Fibroblast of villous mesenchyme (primary cell): Measurements from ENCODE around the gene LRRC10B. TPM values are rescaled to one million over a fixed set of nuclear protein-coding genes. Genes with fewer than 3 reads are reported as not detected.
A peak's percentile ranks its signal among the peaks of the same experiment; 100 is the strongest.

Experiments
- DNase-seq: peaks from one replicate; pipeline ENCODE4 v3.0.0-alpha.2; 2010; ENCODE audit warnings: low read depth
- H3K4me3 ChIP-seq: 2 replicates; pipeline ENCODE4 v1.5.1; 2011; ENCODE audit warnings: low read depth, mild to moderate bottlenecking, low read length
- CTCF ChIP-seq: IDR thresholded peaks from 2 replicates; pipeline ENCODE4 v1.5.1; 2012; ENCODE audit warnings: low read depth, mild to moderate bottlenecking, low read length; ENCODE audit not compliant: insufficient read depth
- total RNA-seq: library from RNA; depleted of rRNA; stranded (reverse); fragments of >200 nt; gene quantifications from 2 replicates; pipeline ENCODE4 v1.2.3, GENCODE V29; 2012

LRRC10B gene
- total RNA-seq, 1 donor = not detected

- no peak overlapping the region for H3K4me3 ChIP-seq
- DNase-seq = no peak
- TF ChIP-seq CTCF = no peak
Observed at GRCh38 chr11:61486011-61486620, 22.4 kb upstream of the LRRC10B start.

- no peak for TF ChIP-seq CTCF
- H3K4me3 ChIP-seq = no peak overlapping the region
- DNase-seq = no peak
Observed at GRCh38 chr11:61486779-61487178, 21.8 kb upstream of the LRRC10B start.

GRCh38 chr11:61487342-61488025 lies 21.1 kb upstream of the LRRC10B start:
- H3K4me3 ChIP-seq = no peak overlapping the region
- DNase-seq = no peak
- no peak for TF ChIP-seq CTCF

GRCh38 chr11:61488651-61489291 lies 19.8 kb upstream of the LRRC10B start:
- peak; percentile 28 for DNase-seq
- no peak for TF ChIP-seq CTCF
- H3K4me3 ChIP-seq = no peak overlapping the region

GRCh38 chr11:61489833-61490721 lies 18.5 kb upstream of the LRRC10B start:
- DNase-seq = no peak
- H3K4me3 ChIP-seq = no peak overlapping the region
- no peak for TF ChIP-seq CTCF

- TF ChIP-seq CTCF = no peak
- DNase-seq = no peak
- no peak overlapping the region for H3K4me3 ChIP-seq
Observed at GRCh38 chr11:61491736-61492395, 16.7 kb upstream of the LRRC10B start.
